Inflammatory macrophage (primary cell): ENCODE results near the gene CACNG8.
A peak's percentile ranks its signal among the peaks of the same experiment; 100 is the strongest.

Experiments used
- DNase-seq, 2 donors: peaks; one replicate each; pipeline ENCODE4 v3.0.0-alpha.2; 2020 to 2022

Gene CACNG8

DNA sequence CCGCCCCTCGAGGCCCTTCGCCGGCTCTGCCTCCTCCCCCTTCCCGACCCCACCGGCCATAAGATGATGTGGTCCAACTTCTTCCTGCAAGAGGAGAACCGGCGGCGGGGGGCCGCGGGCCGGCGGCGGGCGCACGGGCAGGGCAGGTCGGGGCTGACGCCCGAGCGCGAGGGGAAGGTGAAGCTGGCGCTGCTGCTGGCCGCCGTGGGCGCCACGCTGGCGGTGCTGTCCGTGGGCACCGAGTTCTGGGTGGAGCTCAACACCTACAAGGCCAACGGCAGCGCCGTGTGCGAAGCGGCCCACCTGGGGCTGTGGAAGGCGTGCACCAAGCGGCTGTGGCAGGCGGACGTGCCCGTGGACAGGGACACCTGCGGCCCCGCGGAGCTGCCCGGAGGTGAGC is 30.1 kb downstream of the CACNG8 start:
- no peak for DNase-seq

DNA sequence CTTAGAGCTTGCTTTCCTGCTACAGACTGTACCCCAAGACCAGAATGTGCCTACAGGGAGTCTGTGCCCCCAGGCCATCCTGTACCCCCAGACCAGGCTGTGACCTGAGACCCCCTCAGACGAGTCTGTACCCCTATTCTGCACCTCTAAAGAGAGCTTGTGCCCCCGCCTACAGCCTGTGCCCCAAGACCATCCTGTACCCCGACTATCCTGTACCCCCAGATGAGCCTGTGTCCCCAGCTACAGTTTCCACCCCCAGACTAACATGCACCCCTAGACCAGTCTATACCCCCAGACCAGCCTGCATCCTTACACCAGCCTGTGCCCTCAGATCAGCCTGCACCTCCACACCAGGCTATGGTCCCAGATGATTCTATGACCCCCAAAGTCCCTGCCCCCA is 30.7 kb downstream of the CACNG8 start:
- DNase-seq, result no peak

- no peak for DNase-seq
These were observed 32.1 kb downstream of the CACNG8 start for GRCh38 chr19:53994811-53995210.

DNA sequence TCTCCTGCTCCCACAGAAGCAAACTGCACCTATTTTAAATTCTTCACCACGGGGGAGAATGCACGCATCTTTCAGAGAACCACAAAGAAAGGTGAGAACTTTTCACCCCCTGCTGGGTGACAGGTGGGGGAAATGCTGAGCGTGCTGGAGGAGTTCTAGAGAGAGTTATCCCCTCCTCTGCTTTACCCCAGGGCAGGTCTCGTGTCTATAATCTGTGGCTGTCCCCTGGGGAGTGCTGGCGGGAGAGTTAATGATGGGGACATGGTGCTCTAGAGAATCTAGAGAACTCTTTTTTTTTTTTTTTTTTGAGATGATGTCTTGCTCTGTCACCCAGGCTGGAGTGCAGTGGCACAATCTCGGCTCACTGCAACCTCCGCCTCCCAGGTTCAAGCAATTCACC is 35.5 kb downstream of the CACNG8 start:
- no peak for DNase-seq

GRCh38 chr19:53999694-54000093 is 37.0 kb downstream of the CACNG8 start:
- DNase-seq, result no peak

- no peak for DNase-seq
These were observed 38.8 kb downstream of the CACNG8 start for GRCh38 chr19:54001496-54001895.

DNA sequence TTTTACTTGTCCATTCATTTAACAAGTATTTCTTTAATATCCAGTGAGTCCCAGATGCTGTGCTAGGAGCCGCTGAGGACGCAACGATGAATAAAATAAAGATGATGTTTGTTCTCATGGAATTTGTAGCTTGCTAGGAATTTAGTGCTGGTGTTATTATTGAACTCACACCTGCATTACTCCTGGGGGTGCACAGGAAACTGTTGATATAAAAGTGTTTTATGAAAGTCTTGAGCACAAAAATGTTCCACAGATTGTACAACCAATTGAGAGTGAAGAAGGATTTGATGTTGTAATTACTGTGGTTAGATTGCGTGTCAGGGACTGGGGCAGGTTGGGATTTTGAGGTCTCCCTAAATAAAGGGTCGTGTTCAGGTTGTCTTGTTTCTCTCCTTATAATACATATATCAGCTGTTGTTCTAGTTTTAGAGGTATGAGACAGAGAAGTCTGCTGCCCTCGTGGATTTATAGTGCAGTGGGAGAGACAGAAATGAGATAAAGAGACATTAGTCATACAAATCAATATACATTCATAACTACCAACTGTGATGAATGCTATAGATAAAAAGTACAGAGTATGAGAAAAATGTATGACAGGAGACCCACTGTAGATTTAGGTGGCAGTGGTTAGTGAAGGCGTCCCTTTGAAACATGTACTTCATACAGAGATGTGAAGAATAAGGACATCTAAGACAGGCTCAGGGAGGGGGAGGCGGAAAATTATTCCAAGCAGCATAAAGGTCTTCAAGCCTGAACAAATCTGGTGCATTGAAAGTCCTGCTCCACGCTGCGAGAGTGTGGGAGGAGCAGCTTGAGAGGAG is 40.0 kb downstream of the CACNG8 start:
- no peak for DNase-seq

DNA sequence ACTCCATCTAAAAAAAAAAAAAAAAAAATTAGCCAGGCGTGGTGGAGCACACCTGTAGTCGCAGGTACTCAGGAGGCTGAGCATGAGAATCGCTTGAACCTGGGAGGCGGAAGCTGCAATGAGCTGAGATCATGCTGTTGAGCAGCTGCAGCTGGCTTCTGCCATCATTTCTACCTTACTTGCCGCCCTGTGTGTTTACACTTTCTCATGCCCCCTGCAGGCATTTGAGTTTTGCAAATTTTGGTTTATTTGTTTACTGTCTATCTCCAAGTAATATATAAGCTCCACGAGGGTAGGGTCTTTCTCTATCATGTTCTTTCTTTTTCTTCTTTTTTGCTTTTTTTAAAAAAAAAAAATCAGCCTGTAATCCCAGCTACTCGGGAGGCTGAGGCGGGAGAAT is 46.7 kb downstream of the CACNG8 start:
- DNase-seq, result no peak

GRCh38 chr19:54010474-54010873 is 47.7 kb downstream of the CACNG8 start:
- DNase-seq, result no peak

GRCh38 chr19:54011507-54012211 is 48.9 kb downstream of the CACNG8 start:
- no peak for DNase-seq

- no peak for DNase-seq
These were observed 51.1 kb downstream of the CACNG8 start for GRCh38 chr19:54013866-54014265.

- no peak for DNase-seq
These were observed 52.3 kb downstream of the CACNG8 start for GRCh38 chr19:54014920-54015560.

- DNase-seq, result peak; percentile 43 to 48
These were observed 54.5 kb downstream of the CACNG8 start for GRCh38 chr19:54017261-54017660.

GRCh38 chr19:54021363-54021762 is 58.6 kb downstream of the CACNG8 start:
- DNase-seq, result no peak

DNA sequence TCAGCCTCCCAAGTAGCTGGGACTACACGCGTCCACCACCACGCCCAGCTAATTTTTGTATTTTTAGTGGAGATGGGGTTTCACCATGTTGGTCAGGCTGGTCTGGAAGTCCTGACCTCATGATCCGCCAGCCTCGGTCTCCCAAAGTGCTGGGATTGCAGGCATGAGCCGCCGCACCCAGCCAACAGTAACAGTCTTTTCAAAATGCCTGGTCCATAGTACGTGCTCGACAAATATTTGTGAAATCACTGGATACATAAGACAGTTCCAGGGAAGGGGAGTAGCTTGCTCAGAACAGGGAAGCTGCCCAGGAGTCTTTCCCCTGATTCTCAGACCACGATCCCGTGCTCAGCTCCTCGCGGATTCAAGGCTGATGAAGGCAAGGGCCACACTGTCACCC is 59.2 kb downstream of the CACNG8 start:
- DNase-seq, result peak; percentile 21

GRCh38 chr19:54023191-54023590 is 60.5 kb downstream of the CACNG8 start:
- no peak for DNase-seq

DNA sequence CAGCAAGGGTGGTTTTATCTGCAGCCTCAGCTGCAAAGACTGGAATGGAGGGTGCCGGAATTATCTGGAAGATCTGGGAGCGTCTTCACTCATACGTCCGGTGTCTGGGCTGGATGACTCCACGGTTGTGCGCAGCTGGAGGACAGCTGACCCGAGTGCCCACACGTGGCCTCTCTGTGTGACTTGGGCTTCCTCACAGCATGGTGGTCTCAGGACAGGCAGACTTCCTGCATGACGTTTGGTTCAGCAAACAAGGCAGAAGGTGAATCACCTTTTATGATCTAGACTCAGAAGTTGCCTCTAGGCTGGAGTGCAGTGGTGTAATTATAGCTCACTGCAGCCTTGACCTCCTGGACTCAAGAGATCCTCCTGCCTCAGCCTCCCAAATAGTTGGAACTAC is 61.9 kb downstream of the CACNG8 start:
- DNase-seq, result no peak

DNA sequence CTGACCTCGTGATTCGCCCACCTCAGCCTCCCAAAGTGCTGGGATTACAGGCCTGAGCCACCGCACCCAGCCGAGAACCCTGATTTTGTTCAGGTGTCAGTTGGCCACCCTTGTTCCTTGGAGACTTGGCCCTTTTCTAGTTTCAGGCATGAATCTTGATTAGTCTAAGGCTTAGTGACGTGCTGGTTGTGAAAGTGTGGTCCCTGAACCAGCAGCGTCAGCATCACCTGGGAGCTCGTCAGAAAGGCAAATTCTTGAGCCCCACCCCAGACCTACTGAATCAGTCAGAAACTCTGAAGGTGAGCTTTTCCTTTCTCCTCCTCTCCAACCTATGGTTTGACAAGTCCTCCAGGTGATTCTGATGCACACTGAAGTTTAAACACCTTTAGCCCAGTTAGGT is 63.9 kb downstream of the CACNG8 start:
- DNase-seq, result no peak

DNA sequence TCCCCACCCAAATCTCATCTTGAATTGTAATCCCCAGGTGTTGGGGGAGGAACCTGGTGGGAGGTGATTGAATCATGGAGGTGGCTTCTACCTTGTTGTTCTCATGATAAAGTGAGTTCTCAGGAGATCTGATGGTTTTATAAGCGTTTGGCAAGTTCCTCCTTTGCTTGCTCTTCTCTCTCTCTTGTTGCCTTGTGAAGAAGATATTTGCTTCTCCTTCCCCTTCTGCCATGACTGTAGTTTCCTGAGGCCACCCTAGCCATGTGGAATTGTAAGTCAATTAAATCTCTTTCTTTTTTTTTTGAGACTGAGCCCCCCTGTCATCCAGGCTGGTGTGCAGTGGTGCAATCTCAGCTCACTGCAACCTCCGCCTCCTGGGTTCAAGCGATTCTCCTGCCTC is 66.6 kb downstream of the CACNG8 start:
- peak; percentile 34 to 54 for DNase-seq

GRCh38 chr19:54029930-54030490 is 67.3 kb downstream of the CACNG8 start:
- peak; percentile 70 to 73 for DNase-seq

GRCh38 chr19:54030895-54031586 is 68.3 kb downstream of the CACNG8 start:
- DNase-seq, result peak in 1 of 2 donors; percentile 10
